IMR-90 (cell line): ENCODE measurements around the gene MID1. TPM values are rescaled to one million over a fixed set of nuclear protein-coding genes. Genes with fewer than 3 reads are reported as not detected.

Experiments used
- ATAC-seq: fragments of 200-7000 bp; cut with Tn5 transposase; 2 replicates; pipeline ENCODE4 v1.9.1; 2020; ENCODE audit warnings: low read depth, mild to moderate bottlenecking, moderate library complexity
- BruUV-seq: library from RNA; stranded (reverse); fragments of 400-500 nt; replicated peaks from 2 replicates; lab custom pipeline; 2021; lab: Mats Ljungman, UMichigan
- CTCF ChIA-PET: fragments of 300-600 bp; formaldehyde crosslinking; extraction: SDS; loops from one replicate; lab custom pipeline; 2021; ENCODE audit warnings: antibody characterized with exemption; lab: Yijun Ruan, JAX
- POLR2A ChIA-PET: fragments of 300-600 bp; sonication (Branson Sonifier 250); formaldehyde crosslinking; loops from one replicate; lab custom pipeline; 2022; ENCODE audit warnings: antibody characterized with exemption; ENCODE audit not compliant: unreplicated experiment; lab: Charles Lee
- DNase-seq: peaks from one replicate; pipeline ENCODE4 v3.0.0; 2013
- H2AFZ ChIP-seq: replicated peaks from 2 replicates; pipeline ENCODE3; 2013; ENCODE audit warnings: low read length, mild to moderate bottlenecking; ENCODE audit not compliant: poor library complexity
- H2AK5ac ChIP-seq: 2 replicates; pipeline ENCODE4 v1.6.1; 2013; ENCODE audit warnings: low read depth, low read length, inconsistent platforms
- H2AK9ac ChIP-seq: replicated peaks from 2 replicates; pipeline ENCODE3; 2013; ENCODE audit warnings: mild to moderate bottlenecking, low read depth, low read length, moderate library complexity; ENCODE audit not compliant: poor library complexity
- H2BK120ac ChIP-seq: 2 replicates; pipeline ENCODE4 v1.6.1; 2013; ENCODE audit warnings: low read depth, low read length, inconsistent platforms
- H2BK15ac ChIP-seq: 3 replicates; pipeline ENCODE4 v1.6.1; 2013; ENCODE audit warnings: low read depth, low read length, inconsistent platforms
- H2BK20ac ChIP-seq: 2 replicates; pipeline ENCODE4 v1.6.1; 2013; ENCODE audit warnings: low read depth, mild to moderate bottlenecking, inconsistent platforms, low read length, moderate library complexity
- H2BK5ac ChIP-seq: 2 replicates; pipeline ENCODE4 v1.6.1; 2013; ENCODE audit warnings: mild to moderate bottlenecking, low read depth, low read length, inconsistent platforms; ENCODE audit not compliant: poor library complexity, severe bottlenecking
- H3K14ac ChIP-seq: replicated peaks from 2 replicates; pipeline ENCODE4 v1.6.1; 2013; ENCODE audit warnings: low read depth, low read length, inconsistent platforms
- H3K18ac ChIP-seq: 2 replicates; pipeline ENCODE4 v1.6.1; 2013; ENCODE audit warnings: low read depth, low read length, control low read depth
- H3K23ac ChIP-seq: 2 replicates; pipeline ENCODE4 v1.6.1; 2013; ENCODE audit warnings: low read depth, low read length, inconsistent platforms
- H3K27ac ChIP-seq: 2 replicates; pipeline ENCODE4 v1.5.1; 2013; ENCODE audit warnings: mild to moderate bottlenecking, control low read depth, low read length; ENCODE audit not compliant: insufficient read depth
- H3K27me3 ChIP-seq: 2 replicates; pipeline ENCODE4 v1.6.1; 2013; ENCODE audit warnings: low read length; ENCODE audit not compliant: control insufficient read depth, insufficient read depth
- H3K36me3 ChIP-seq: 2 replicates; pipeline ENCODE4 v1.6.1; 2013; ENCODE audit warnings: low read length, mixed read lengths; ENCODE audit not compliant: control insufficient read depth, insufficient read depth
- H3K4ac ChIP-seq: 2 replicates; pipeline ENCODE4 v1.6.1; 2013; ENCODE audit warnings: low read depth, low read length, inconsistent platforms
- H3K4me1 ChIP-seq: 2 replicates; pipeline ENCODE4 v1.6.1; 2013; ENCODE audit warnings: low read length, mixed read lengths; ENCODE audit not compliant: control insufficient read depth, insufficient read depth
- H3K4me2 ChIP-seq: 2 replicates; pipeline ENCODE4 v1.6.1; 2013; ENCODE audit warnings: low read depth, mild to moderate bottlenecking, control low read depth, low read length, moderate library complexity
- H3K4me3 ChIP-seq: 2 replicates; pipeline ENCODE4 v1.5.1; 2013; ENCODE audit warnings: low read depth, mild to moderate bottlenecking, control low read depth, low read length, moderate library complexity; ENCODE audit not compliant: insufficient read depth
- H3K56ac ChIP-seq: 2 replicates; pipeline ENCODE4 v1.6.1; 2013; ENCODE audit warnings: low read length, inconsistent platforms; ENCODE audit not compliant: insufficient read depth; ENCODE audit errors: extremely low read depth
- H3K79me1 ChIP-seq, 2 experiments: 2 replicates each; pipeline ENCODE4 v1.6.1; 2013; ENCODE audit warnings: low read length in 2 of 2, inconsistent platforms in 1 of 2, low read depth in 1 of 2
- H3K9ac ChIP-seq: 2 replicates; pipeline ENCODE4 v1.6.1; 2013; ENCODE audit warnings: low read depth, low read length, control low read depth
- H3K9me1 ChIP-seq: 2 replicates; pipeline ENCODE4 v1.6.1; 2013; ENCODE audit warnings: low read length, inconsistent platforms; ENCODE audit not compliant: insufficient read depth
- H3K9me3 ChIP-seq: 2 replicates; pipeline ENCODE4 v1.6.1; 2013; ENCODE audit warnings: low read length; ENCODE audit not compliant: control insufficient read depth, insufficient read depth
- H4K20me1 ChIP-seq: 2 replicates; pipeline ENCODE4 v1.6.1; 2013; ENCODE audit warnings: low read length, inconsistent platforms; ENCODE audit not compliant: insufficient read depth
- H4K5ac ChIP-seq: 2 replicates; pipeline ENCODE4 v1.6.1; 2013; ENCODE audit warnings: mild to moderate bottlenecking, low read depth, low read length, control low read depth
- H4K8ac ChIP-seq, 2 experiments: 2 replicates each; pipeline ENCODE4 v1.6.1; 2013; ENCODE audit warnings: low read depth in 2 of 2, low read length in 2 of 2, control low read depth in 1 of 2, inconsistent platforms in 1 of 2
- H4K91ac ChIP-seq: 2 replicates; pipeline ENCODE4 v1.6.1; 2013; ENCODE audit warnings: low read depth, low read length, inconsistent platforms; ENCODE audit not compliant: insufficient read depth
- BHLHE40 ChIP-seq: fragments of 150-350 bp; IDR thresholded peaks from 2 replicates; pipeline ENCODE4 v1.6.1; 2016; ENCODE audit warnings: mild to moderate bottlenecking, low read depth, low read length
- CEBPB ChIP-seq: IDR thresholded peaks from 2 replicates; pipeline ENCODE4 v1.6.1; 2012; ENCODE audit warnings: low read depth, low read length, improper control_type of control experiment
- CHD1 ChIP-seq: IDR thresholded peaks from 2 replicates; pipeline ENCODE4 v1.6.1; 2012; ENCODE audit warnings: low read depth, low read length, improper control_type of control experiment
- ELK1 ChIP-seq: fragments of 150-350 bp; IDR thresholded peaks from 2 replicates; pipeline ENCODE4 v1.6.1; 2016; ENCODE audit warnings: low read depth, mild to moderate bottlenecking, low read length, moderate library complexity, borderline replicate concordance
- FOS ChIP-seq: fragments of 150-350 bp; IDR thresholded peaks from 2 replicates; pipeline ENCODE4 v1.6.1; 2016; ENCODE audit warnings: low read depth, low read length
- MAZ ChIP-seq: IDR thresholded peaks from 2 replicates; pipeline ENCODE4 v1.6.1; 2012; ENCODE audit warnings: low read depth, mild to moderate bottlenecking, low read length, improper control_type of control experiment, moderate library complexity, borderline replicate concordance
- MXI1 ChIP-seq: IDR thresholded peaks from 2 replicates; pipeline ENCODE4 v1.6.1; 2012; ENCODE audit warnings: low read depth, mild to moderate bottlenecking, low read length, moderate library complexity, borderline replicate concordance
- POLR2A ChIP-seq: IDR thresholded peaks from 2 replicates; pipeline ENCODE4 v1.6.1; 2012; ENCODE audit warnings: mild to moderate bottlenecking, low read depth, low read length
- RCOR1 ChIP-seq: IDR thresholded peaks from 2 replicates; pipeline ENCODE4 v1.6.1; 2012; ENCODE audit warnings: mild to moderate bottlenecking, low read length, improper control_type of control experiment; ENCODE audit not compliant: insufficient replicate concordance
- RFX5 ChIP-seq: IDR thresholded peaks from 2 replicates; pipeline ENCODE4 v1.8.0; 2012; ENCODE audit warnings: low read depth, mild to moderate bottlenecking, low read length, moderate library complexity
- USF2 ChIP-seq: fragments of 150-350 bp; IDR thresholded peaks from 2 replicates; pipeline ENCODE4 v1.6.1; 2017; ENCODE audit warnings: mild to moderate bottlenecking, antibody characterized with exemption, low read length, low read depth
- dilution Hi-C: fragments of 300-500 bp; cut with HindIII; formaldehyde crosslinking; loops from one replicate; pipeline ENCODE4 v1.14.3; 2018; ENCODE audit warnings: low sequenced_read_pairs; ENCODE audit not compliant: unreplicated experiment
- in situ Hi-C: fragments of 300-500 bp; cut with MboI; formaldehyde crosslinking; loops from 3 replicates; pipeline ENCODE4 v1.14.3; 2019; ENCODE audit warnings: low sequenced_read_pairs, inconsistent platforms, mixed read lengths
- intact Hi-C: fragments of 100-400 bp; cut with micrococcal nuclease; formaldehyde crosslinking; loops from 2 replicates; pipeline ENCODE4 v1.10.0; 2022
- polyA plus RNA-seq, 3 experiments: library from polyadenylated mRNA; depleted of rRNA; stranded (reverse); fragments of >200 nt; gene quantifications; 2 replicates each; pipeline ENCODE4 v1.2.3, GENCODE V29; 2012; ENCODE audit warnings: low replicate concordance in 1 of 3
- total RNA-seq: library from RNA; depleted of rRNA; stranded (reverse); fragments of >200 nt; gene quantifications from 2 replicates; pipeline ENCODE4 v1.2.3, GENCODE V29; 2012

MID1 gene
- total and polyA plus RNA-seq, 2 of the 4 experiments (the other 2 are of a cell fraction), result 37.2 to 106 TPM

GRCh38 chrX:10492250-10492649 lies 128.1 kb downstream of the MID1 start:
- no peaks in the 10 kb centered on the region for H3K9me3 ChIP-seq
- H3K9ac ChIP-seq, result no peak overlapping the region
- in situ Hi-C loops, result no loop called here
- no peak overlapping the region for H4K91ac ChIP-seq
- CTCF ChIA-PET, result no interaction called here
- no peak overlapping the region for H3K4me3 ChIP-seq
- H3K9me1 ChIP-seq, result no peaks in the 10 kb centered on the region
- POLR2A ChIA-PET, result no interaction called here
- H3K27me3 ChIP-seq, result no peaks in the 10 kb centered on the region
- H3K79me1 ChIP-seq, result peaks cover under 1 to 4% of the 10 kb centered on the region in 2 experiments; a peak in 2 of 4 replicates
- dilution Hi-C loops, result no loop called here
- H2AFZ ChIP-seq, result no peak overlapping the region
- H2BK15ac ChIP-seq, result no peak overlapping the region
- no peak overlapping the region for H3K4ac ChIP-seq
- DNase-seq (no peak), ATAC-seq (no peak)
- no peak overlapping the region for H3K14ac ChIP-seq
- TF ChIP-seq CEBPB (no peak), BHLHE40 (no peak), RCOR1 (no peak), RFX5 (no peak), CHD1 (no peak), POLR2A (no peak), ELK1 (no peak), USF2 (no peak), MXI1 (no peak), MAZ (no peak), FOS (no peak)
- no peak overlapping the region for H3K18ac ChIP-seq
- intact Hi-C loops, result no loop called here
- no peak overlapping the region for H3K4me2 ChIP-seq
- no peaks in the 10 kb centered on the region for H4K20me1 ChIP-seq
- H2BK120ac ChIP-seq, result no peak overlapping the region
- H3K27ac ChIP-seq, result no peak overlapping the region
- H3K36me3 ChIP-seq, result peaks cover 6% of the 10 kb centered on the region
- H2BK20ac ChIP-seq, result no peak overlapping the region
- BruUV-seq, result no TSS peak
- H4K5ac ChIP-seq, result no peak overlapping the region
- H3K56ac ChIP-seq, result no peak overlapping the region
- 0 out of 2 replicates have a peak, but pooled peaks cover 2% of the 10 kb centered on the region for H3K4me1 ChIP-seq
- no peak overlapping the region for H2AK5ac ChIP-seq
- no peak overlapping the region for H2BK5ac ChIP-seq
- no peak overlapping the region for H3K23ac ChIP-seq
- no peak overlapping the region for H2AK9ac ChIP-seq
- H4K8ac ChIP-seq, result no peak overlapping the region
